ENCODE results near the gene AKIP1. TPM values are rescaled to one million over a fixed set of nuclear protein-coding genes. Genes with fewer than 3 reads are reported as not detected.

The AKIP1 gene
- total RNA-seq, 1 experiment from 2014 or later, result 28.7 TPM

GRCh38 chr11:8899119-8899753, 11.8 kb upstream of the AKIP1 start:
- no peaks in the 10 kb centered on the region for H3K36me3 ChIP-seq (ENCODE audit: control insufficient read depth, insufficient read depth, low read length)
- intact Hi-C loops (cut with micrococcal nuclease; ENCODE audit: unreplicated experiment), result no loop called here
- ChIA-PET CTCF (no interaction called here), POLR2A (no interaction called here)
- TF ChIP-seq CTCF (IDR thresholded peaks at IDR 0.05; ENCODE audit: insufficient read depth in 1 of 2, low read depth in 1 of 2, low read length in 1 of 2, severe bottlenecking in 1 of 2, unreplicated experiment in 1 of 2), result no peak
- H3K9me3 ChIP-seq, result peaks cover 24% of the 10 kb centered on the region
- no TSS peak for BruUV-seq (replicated peaks)
- Mint-ChIP-seq H3K27ac (ENCODE audit: unreplicated experiment) (no peak overlapping the region), H3K9me3 (ENCODE audit: unreplicated experiment) (peaks cover 15% of the 10 kb centered on the region), H3K4me3 (ENCODE audit: unreplicated experiment) (no peak overlapping the region), H3K4me1 (ENCODE audit: low read depth, unreplicated experiment) (no peaks in the 10 kb centered on the region), H3K27me3 (ENCODE audit: insufficient read depth, unreplicated experiment) (peaks cover 2% of the 10 kb centered on the region), H3K36me3 (ENCODE audit: insufficient read depth, unreplicated experiment) (no peaks in the 10 kb centered on the region)
- no peaks in the 10 kb centered on the region for H3K4me1 ChIP-seq
- H3K4me3 ChIP-seq (ENCODE audit: low read depth, low read length), result no peak overlapping the region
- H3K27me3 ChIP-seq (replicated peaks; ENCODE audit: control insufficient read depth, insufficient read depth, low read length), result no peaks in the 10 kb centered on the region
- DNase-seq, result no peak

- no peak for TF ChIP-seq CTCF (IDR thresholded peaks at IDR 0.05; ENCODE audit: insufficient read depth in 1 of 2, low read depth in 1 of 2, low read length in 1 of 2, severe bottlenecking in 1 of 2, unreplicated experiment in 1 of 2)
- ChIA-PET POLR2A (no interaction called here), CTCF (no interaction called here)
- H3K36me3 ChIP-seq (ENCODE audit: control insufficient read depth, insufficient read depth, low read length), result no peaks in the 10 kb centered on the region
- no peaks in the 10 kb centered on the region for H3K9me3 Mint-ChIP-seq (ENCODE audit: unreplicated experiment)
- H3K4me1 Mint-ChIP-seq (ENCODE audit: low read depth, unreplicated experiment), result peaks cover 8% of the 10 kb centered on the region
- H3K4me1 ChIP-seq, result no peaks in the 10 kb centered on the region
- intact Hi-C loops (cut with micrococcal nuclease; ENCODE audit: unreplicated experiment), result no loop called here
- H3K36me3 Mint-ChIP-seq (ENCODE audit: insufficient read depth, unreplicated experiment), result peaks cover 6% of the 10 kb centered on the region
- H3K27ac Mint-ChIP-seq (ENCODE audit: unreplicated experiment), result no peak overlapping the region
- no TSS peak for BruUV-seq (replicated peaks)
- H3K9me3 ChIP-seq, result peaks cover 7% of the 10 kb centered on the region
- H3K4me3 ChIP-seq (ENCODE audit: low read depth, low read length), result no peak overlapping the region
- no peaks in the 10 kb centered on the region for H3K27me3 ChIP-seq (replicated peaks; ENCODE audit: control insufficient read depth, insufficient read depth, low read length)
- H3K27me3 Mint-ChIP-seq (ENCODE audit: insufficient read depth, unreplicated experiment), result peaks cover 9% of the 10 kb centered on the region
- no peak overlapping the region for H3K4me3 Mint-ChIP-seq (ENCODE audit: unreplicated experiment)
- no peak for DNase-seq
These were observed 5.3 kb upstream of the AKIP1 start for GRCh38 chr11:8905528-8906165.

- no peak for DNase-seq
- H3K9me3 ChIP-seq, result peaks cover 7% of the 10 kb centered on the region
- ChIA-PET POLR2A (interaction anchor here (0.7 kb wide), 1 partner anchor 174 kb away, joined by 5 read pairs; no protein-coding TSS in a partner anchor), CTCF (no interaction called here)
- no peaks in the 10 kb centered on the region for H3K4me1 ChIP-seq
- Mint-ChIP-seq H3K36me3 (ENCODE audit: insufficient read depth, unreplicated experiment) (peaks cover 6% of the 10 kb centered on the region), H3K27ac (ENCODE audit: unreplicated experiment) (no peak overlapping the region), H3K4me1 (ENCODE audit: low read depth, unreplicated experiment) (peaks cover 8% of the 10 kb centered on the region), H3K4me3 (ENCODE audit: unreplicated experiment) (no peak overlapping the region), H3K27me3 (ENCODE audit: insufficient read depth, unreplicated experiment) (peaks cover 9% of the 10 kb centered on the region), H3K9me3 (ENCODE audit: unreplicated experiment) (no peaks in the 10 kb centered on the region)
- no peak for TF ChIP-seq CTCF (IDR thresholded peaks at IDR 0.05; ENCODE audit: insufficient read depth in 1 of 2, low read depth in 1 of 2, low read length in 1 of 2, severe bottlenecking in 1 of 2, unreplicated experiment in 1 of 2)
- no peaks in the 10 kb centered on the region for H3K36me3 ChIP-seq (ENCODE audit: control insufficient read depth, insufficient read depth, low read length)
- H3K4me3 ChIP-seq (ENCODE audit: low read depth, low read length), result no peak overlapping the region
- no TSS peak for BruUV-seq (replicated peaks)
- intact Hi-C loops (cut with micrococcal nuclease; ENCODE audit: unreplicated experiment), result no loop called here
- H3K27me3 ChIP-seq (replicated peaks; ENCODE audit: control insufficient read depth, insufficient read depth, low read length), result no peaks in the 10 kb centered on the region
These were observed 3.9 kb upstream of the AKIP1 start for GRCh38 chr11:8907116-8907515.
